ENCODE data around the gene L1CAM.

DNA sequence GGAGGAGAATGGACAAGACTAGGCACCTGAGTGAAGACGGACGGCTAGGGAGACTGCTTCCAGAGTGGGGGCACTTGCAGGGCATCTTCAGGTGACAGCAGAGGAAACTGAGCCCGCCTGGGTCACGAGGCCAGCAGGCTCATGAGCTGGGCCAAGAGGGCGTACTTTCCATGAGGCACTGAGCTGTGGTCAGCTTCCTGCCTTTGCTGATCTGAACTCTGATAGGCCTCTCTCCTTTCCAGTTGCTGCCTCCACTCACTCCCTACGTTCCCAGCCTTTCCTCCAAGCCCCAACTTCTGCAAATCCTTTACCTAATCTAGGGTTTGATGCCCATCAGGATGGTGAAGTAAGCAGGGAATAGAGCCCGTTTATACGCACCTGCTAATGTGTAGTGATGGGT lies 1.4 kb upstream of the L1CAM start:
- TF ChIP-seq, protein P1, sequence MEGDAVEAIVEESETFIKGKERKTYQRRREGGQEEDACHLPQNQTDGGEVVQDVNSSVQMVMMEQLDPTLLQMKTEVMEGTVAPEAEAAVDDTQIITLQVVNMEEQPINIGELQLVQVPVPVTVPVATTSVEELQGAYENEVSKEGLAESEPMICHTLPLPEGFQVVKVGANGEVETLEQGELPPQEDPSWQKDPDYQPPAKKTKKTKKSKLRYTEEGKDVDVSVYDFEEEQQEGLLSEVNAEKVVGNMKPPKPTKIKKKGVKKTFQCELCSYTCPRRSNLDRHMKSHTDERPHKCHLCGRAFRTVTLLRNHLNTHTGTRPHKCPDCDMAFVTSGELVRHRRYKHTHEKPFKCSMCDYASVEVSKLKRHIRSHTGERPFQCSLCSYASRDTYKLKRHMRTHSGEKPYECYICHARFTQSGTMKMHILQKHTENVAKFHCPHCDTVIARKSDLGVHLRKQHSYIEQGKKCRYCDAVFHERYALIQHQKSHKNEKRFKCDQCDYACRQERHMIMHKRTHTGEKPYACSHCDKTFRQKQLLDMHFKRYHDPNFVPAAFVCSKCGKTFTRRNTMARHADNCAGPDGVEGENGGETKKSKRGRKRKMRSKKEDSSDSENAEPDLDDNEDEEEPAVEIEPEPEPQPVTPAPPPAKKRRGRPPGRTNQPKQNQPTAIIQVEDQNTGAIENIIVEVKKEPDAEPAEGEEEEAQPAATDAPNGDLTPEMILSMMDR (IDR thresholded peaks at IDR 0.05; ENCODE audit: poor library complexity): no peak
- TF ChIP-seq EZH2 (IDR thresholded peaks at IDR 0.05; ENCODE audit: borderline replicate concordance): peak; percentile 1
